ENCODE results near the gene ILK.

Gene ILK

GRCh38 chr11:6615046-6615445, 11.5 kb downstream of the ILK start:
- no peak for TF ChIP-seq CTCF (IDR thresholded peaks at IDR 0.05; ENCODE audit: insufficient read depth, low read depth, low read length, missing control alignments)
- no peak for DNase-seq (ENCODE audit: low read depth)
- H3K4me3 ChIP-seq (ENCODE audit: low read depth, low read length) = no peak overlapping the region

- no peak for TF ChIP-seq CTCF (IDR thresholded peaks at IDR 0.05; ENCODE audit: insufficient read depth, low read depth, low read length, missing control alignments)
- no peak overlapping the region for H3K4me3 ChIP-seq (ENCODE audit: low read depth, low read length)
- no peak for DNase-seq (ENCODE audit: low read depth)
Measured at GRCh38 chr11:6615882-6616585, 12.5 kb downstream of the ILK start.

GRCh38 chr11:6616596-6617250, 13.1 kb downstream of the ILK start:
- DNase-seq (ENCODE audit: low read depth) = no peak
- no peak overlapping the region for H3K4me3 ChIP-seq (ENCODE audit: low read depth, low read length)
- TF ChIP-seq CTCF (IDR thresholded peaks at IDR 0.05; ENCODE audit: insufficient read depth, low read depth, low read length, missing control alignments) = no peak

GRCh38 chr11:6617315-6617781, 13.8 kb downstream of the ILK start:
- no peak for TF ChIP-seq CTCF (IDR thresholded peaks at IDR 0.05; ENCODE audit: insufficient read depth, low read depth, low read length, missing control alignments)
- DNase-seq (ENCODE audit: low read depth) = no peak
- H3K4me3 ChIP-seq (ENCODE audit: low read depth, low read length) = no peak overlapping the region

- peak; percentile 48 for DNase-seq (ENCODE audit: low read depth)
- no peak for TF ChIP-seq CTCF (IDR thresholded peaks at IDR 0.05; ENCODE audit: insufficient read depth, low read depth, low read length, missing control alignments)
- H3K4me3 ChIP-seq (ENCODE audit: low read depth, low read length) = peak overlapping the region; percentile 90
Measured at GRCh38 chr11:6618117-6619003, 14.8 kb downstream of the ILK start.

GRCh38 chr11:6619004-6619745, 15.6 kb downstream of the ILK start, which contains the start of gene TPP1:
Gene TPP1, minus strand, starts transcription at chr11:6619422. Its CDS starts 22 bp downstream, at chr11:6619400.
- TF ChIP-seq CTCF (IDR thresholded peaks at IDR 0.05; ENCODE audit: insufficient read depth, low read depth, low read length, missing control alignments) = no peak

More at GRCh38 chr11:6619004-6619745, 15.6 kb downstream of the ILK start, which contains the start of gene TPP1:
- DNase-seq (ENCODE audit: low read depth) = peak; percentile 94
- peak within 1 kb of the TSS; percentile 90 for H3K4me3 ChIP-seq (ENCODE audit: low read depth, low read length)

Data from GM12865 (cell line).